WTC11 (cell line): ENCODE measurements around the gene TUBA4B. TPM values are rescaled to one million over a fixed set of nuclear protein-coding genes. Genes with fewer than 3 reads are reported as not detected.
"Not testable (repeated sequence)": the region's sequence is repeated elsewhere in the genome, so short reads cannot be mapped to it uniquely, and the experiment has no call there.

Experiments used
- ATAC-seq: fragments of 200-7000 bp; cut with Tn5 transposase; 2 replicates; pipeline ENCODE4 v1.10.0; 2021; ENCODE audit warnings: mild to moderate bottlenecking, moderate library complexity
- CTCF ChIA-PET: fragments of 300-600 bp; sonication (Branson Sonifier 250); formaldehyde crosslinking; loops from one replicate; lab custom pipeline; 2021; ENCODE audit warnings: antibody characterized with exemption; lab: Charles Lee
- POLR2A ChIA-PET: fragments of 350-600 bp; sonication (Branson Sonifier 250); formaldehyde crosslinking; loops from one replicate; lab custom pipeline; 2021; ENCODE audit warnings: antibody characterized with exemption; lab: Charles Lee
- DNase-seq: peaks from one replicate; pipeline ENCODE4 v3.0.0; 2021; ENCODE audit warnings: low spot score
- H3K27ac Mint-ChIP-seq: 2 replicates; pipeline ENCODE4 v1.8.0; 2021; ENCODE audit warnings: mixed read lengths
- H3K27me3 Mint-ChIP-seq: 2 replicates; pipeline ENCODE4 v1.8.0; 2021; ENCODE audit warnings: low read depth, mild to moderate bottlenecking, moderate library complexity, mixed read lengths
- H3K36me3 Mint-ChIP-seq: 2 replicates; pipeline ENCODE4 v1.8.0; 2021; ENCODE audit warnings: mixed read lengths
- H3K4me1 Mint-ChIP-seq: 2 replicates; pipeline ENCODE4 v1.8.0; 2022; ENCODE audit warnings: mixed read lengths
- H3K4me3 Mint-ChIP-seq: 2 replicates; pipeline ENCODE4 v1.8.0; 2021; ENCODE audit warnings: mild to moderate bottlenecking, moderate library complexity, mixed read lengths
- H3K9me3 Mint-ChIP-seq: 2 replicates; pipeline ENCODE4 v1.8.0; 2021; ENCODE audit warnings: mixed read lengths
- ARID4B ChIP-seq: sonication (generic); formaldehyde crosslinking; IDR thresholded peaks from 2 replicates; pipeline ENCODE4 v1.8.0; 2023; ENCODE audit warnings: missing genetic modification reagents, mild to moderate bottlenecking, borderline replicate concordance
- ATF3 ChIP-seq: sonication (generic); formaldehyde crosslinking; conservative IDR thresholded peaks from 2 replicates; pipeline ENCODE4 v1.8.1; 2022; ENCODE audit warnings: mild to moderate bottlenecking, missing genetic modification reagents
- CREM ChIP-seq: sonication (generic); formaldehyde crosslinking; IDR thresholded peaks from 2 replicates; pipeline ENCODE4 v1.8.1; 2022; ENCODE audit warnings: mild to moderate bottlenecking, missing genetic modification reagents, moderate library complexity
- FOXJ3 ChIP-seq: sonication (generic); formaldehyde crosslinking; IDR thresholded peaks from 2 replicates; pipeline ENCODE4 v1.9.0; 2021; ENCODE audit warnings: missing genetic modification reagents, mild to moderate bottlenecking, borderline replicate concordance
- JAZF1 ChIP-seq: fragments of 250-450 bp; sonication (Bioruptor Pico); IDR thresholded peaks from 2 replicates; pipeline ENCODE4 v1.9.0; 2021; ENCODE audit warnings: moderate library complexity, mild to moderate bottlenecking, inconsistent platforms
- RELA ChIP-seq: sonication (generic); formaldehyde crosslinking; IDR thresholded peaks from 2 replicates; pipeline ENCODE4 v1.8.1; 2022; ENCODE audit warnings: missing genetic modification reagents, mild to moderate bottlenecking, borderline replicate concordance
- ZBTB21 ChIP-seq: sonication (generic); formaldehyde crosslinking; IDR thresholded peaks from 2 replicates; pipeline ENCODE4 v1.8.1; 2023; ENCODE audit warnings: mild to moderate bottlenecking, missing genetic modification reagents, borderline replicate concordance
- ZNF121 ChIP-seq: sonication (generic); formaldehyde crosslinking; IDR thresholded peaks from 2 replicates; pipeline ENCODE4 v1.8.0; 2023; ENCODE audit warnings: missing genetic modification reagents
- ZNF317 ChIP-seq: sonication (generic); formaldehyde crosslinking; IDR thresholded peaks from 2 replicates; pipeline ENCODE4 v1.8.1; 2023; ENCODE audit warnings: low read depth, mild to moderate bottlenecking, moderate library complexity, missing genetic modification reagents, borderline replicate concordance
- ZNF425 ChIP-seq: fragments of 250-450 bp; sonication (Bioruptor Pico); conservative IDR thresholded peaks from 2 replicates; pipeline ENCODE4 v1.9.0; 2021; ENCODE audit warnings: mild to moderate bottlenecking
- total RNA-seq: library from RNA; stranded (reverse); gene quantifications from 3 replicates; pipeline ENCODE4 v1.2.3, GENCODE V29; 2021

Gene TUBA4B
- total RNA-seq, 1 experiment from 2014 or later, result 0.20 TPM

- peak; percentile 98 for TF ChIP-seq ARID4B (CRISPR knock-in tag)
Observed at GRCh38 chr2:219308142-219309101, 55.4 kb downstream of the TUBA4B start (continued).

GRCh38 chr2:219309278-219309677, 56.2 kb downstream of the TUBA4B start, which contains the start of gene PTPRN:
Gene PTPRN (minus strand): TSS chr2:219309401. CDS start chr2:219309332, 69 bp downstream.
- TF ChIP-seq ZNF317 (no peak), ZNF121 (CRISPR knock-in tag) (no peak), RELA (CRISPR knock-in tag) (no peak), ZBTB21 (CRISPR knock-in tag) (peak; percentile 96), CREM (CRISPR knock-in tag) (peak; percentile 50; the same call in 1 of the 2 replicates), ZNF425 (CRISPR knock-in tag) (no peak), ATF3 (CRISPR knock-in tag) (no peak), JAZF1 (CRISPR knock-in tag) (no peak), FOXJ3 (CRISPR knock-in tag) (no peak)
- Mint-ChIP-seq H3K9me3 (peaks cover 6% of the 10 kb centered on the region), H3K4me1 (peaks cover 22% of the 10 kb centered on the region), H3K4me3 (peak within 1 kb of the TSS; percentile 85), H3K36me3 (no peaks in the 10 kb centered on the region; the same call in 1 of the 2 replicates), H3K27me3 (peaks cover 57% of the 10 kb centered on the region), H3K27ac (no peak within 1 kb of the TSS)
- ATAC-seq (peak; percentile 86), DNase-seq (peak; percentile 84)
- ChIA-PET POLR2A (interaction anchor here (0.5 to 1.1 kb wide), 3 partner anchors 21 to 35 kb away, joined by 3 read pairs; partner anchors contain the start of gene RESP18), CTCF (interaction anchor here (0.6 to 2.4 kb wide), 12 partner anchors 10 to 329 kb away, joined by 3 to 19 read pairs (median 4); no protein-coding TSS in a partner anchor)

GRCh38 chr2:219312683-219313263, 59.7 kb downstream of the TUBA4B start:
- H3K4me3 Mint-ChIP-seq, ATAC-seq, DNase-seq, H3K27ac Mint-ChIP-seq, H3K36me3 Mint-ChIP-seq, POLR2A ChIA-PET: not testable (repeated sequence)
- CTCF ChIA-PET, result interaction anchor here (1.0 to 2.5 kb wide), 2 partner anchors 18 to 76 kb away, joined by 3 to 10 read pairs; no protein-coding TSS in a partner anchor
- H3K9me3 Mint-ChIP-seq, result peaks cover 12% of the 10 kb centered on the region
- H3K4me1 Mint-ChIP-seq, result peaks cover 21% of the 10 kb centered on the region
- peaks cover 28% of the 10 kb centered on the region for H3K27me3 Mint-ChIP-seq
